HG03060 (cell line): Measurements from ENCODE around the gene PTPRA.
"Not testable (repeated sequence)": the region's sequence is repeated elsewhere in the genome, so short reads cannot be mapped to it uniquely, and the experiment has no call there.

Experiments used
- ATAC-seq: cut with Tn5 transposase; IDR thresholded peaks from one replicate; pipeline ENCODE4 v1.9.1; 2021; ENCODE audit warnings: low read depth, moderate number of reproducible peaks; ENCODE audit not compliant: unreplicated experiment

The PTPRA gene

DNA sequence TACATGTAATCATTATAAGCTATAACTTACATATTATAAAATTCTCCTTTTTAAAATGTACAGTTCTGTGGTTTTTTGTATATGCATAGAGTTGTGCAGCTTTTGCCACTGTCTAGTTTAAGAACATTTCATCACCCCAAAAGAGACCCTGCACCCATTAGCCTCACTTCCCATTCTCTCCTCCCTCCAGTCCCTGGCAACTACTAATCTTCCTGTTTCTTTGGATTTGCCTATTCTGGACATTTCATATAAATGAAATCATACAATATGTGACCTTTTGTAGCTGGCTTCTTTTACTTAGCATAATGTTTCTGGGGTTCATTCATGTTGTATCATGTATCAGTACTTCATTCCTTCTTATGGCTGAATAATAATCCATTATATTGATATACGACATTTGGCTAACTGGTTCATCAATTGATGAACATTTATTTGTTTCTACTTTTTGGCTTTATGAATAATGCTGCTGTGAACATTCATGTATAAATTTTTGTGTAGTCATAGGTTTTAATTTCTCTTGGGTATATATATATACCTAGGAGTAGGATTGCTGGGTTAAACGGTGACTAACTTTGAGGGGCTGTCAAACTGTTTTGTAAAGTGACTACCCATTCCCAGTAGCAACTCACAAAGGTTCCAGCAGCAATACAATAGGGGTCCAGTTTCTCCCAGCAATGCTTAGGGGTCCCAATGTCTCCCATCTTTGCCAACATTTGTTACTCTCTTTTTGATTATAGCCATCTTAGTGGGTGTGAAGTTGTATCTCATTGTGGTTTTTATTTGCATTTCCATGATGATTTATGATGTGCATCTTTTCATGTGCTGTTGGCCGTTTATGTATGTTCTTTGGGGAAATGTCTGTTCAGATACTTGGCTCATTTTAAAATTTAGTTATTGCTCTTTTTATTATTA, 10.7 kb downstream of the PTPRA start:
- ATAC-seq, result no peak

DNA sequence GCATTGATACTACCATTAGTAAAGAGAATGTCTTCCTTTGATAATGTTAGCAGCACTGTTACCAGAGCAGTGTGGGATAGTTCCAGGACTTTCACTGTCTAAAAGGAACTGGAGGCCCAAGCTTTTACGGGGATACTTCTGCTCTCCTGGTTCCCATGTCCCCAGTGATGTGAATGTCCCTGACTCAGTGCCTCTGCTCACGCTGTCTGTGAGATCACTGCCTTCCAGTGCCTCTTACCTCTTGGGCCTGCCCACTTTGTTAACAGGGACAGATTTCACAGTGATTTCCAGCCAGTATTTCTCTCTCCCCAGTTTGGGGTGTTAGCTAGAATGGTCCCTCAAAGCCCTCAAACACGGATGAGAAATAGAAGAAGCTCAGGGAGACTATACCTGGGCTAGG, 14.4 kb downstream of the PTPRA start:
- ATAC-seq, result no peak

DNA sequence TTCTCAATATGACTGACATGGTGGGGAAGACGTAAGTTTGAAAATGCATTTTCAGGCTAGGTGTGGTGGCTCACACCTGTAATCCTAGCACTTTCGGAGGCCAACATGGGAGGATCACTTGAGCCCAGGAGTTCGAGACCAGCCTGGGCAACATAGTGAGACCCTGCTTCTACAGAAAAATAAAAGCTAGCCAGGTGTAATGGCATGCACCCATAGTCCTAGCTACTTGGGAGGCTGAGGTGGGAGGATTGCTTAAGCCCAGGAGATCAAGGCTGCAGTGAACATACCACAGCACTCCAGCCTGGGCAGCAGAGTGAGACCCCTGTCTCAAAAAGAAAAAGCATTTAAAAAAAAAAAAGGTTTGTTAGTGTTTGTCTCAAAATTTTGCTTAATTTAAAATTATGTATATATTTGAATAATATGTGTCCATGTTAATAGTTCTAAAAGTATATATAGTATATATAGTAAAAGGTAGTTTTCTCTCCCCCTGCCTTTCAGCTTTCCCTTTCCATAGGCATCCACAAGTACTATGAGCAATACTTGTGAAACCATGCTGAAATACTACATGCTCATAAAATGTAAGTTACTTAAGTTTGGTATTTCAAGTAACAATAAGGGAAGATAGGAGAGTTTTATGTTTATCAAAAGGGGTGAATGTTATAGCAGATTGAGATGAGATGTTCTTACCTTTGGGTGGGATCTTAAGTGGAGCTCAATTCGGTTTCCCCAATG, 15.1 kb downstream of the PTPRA start:
- no peak for ATAC-seq

DNA sequence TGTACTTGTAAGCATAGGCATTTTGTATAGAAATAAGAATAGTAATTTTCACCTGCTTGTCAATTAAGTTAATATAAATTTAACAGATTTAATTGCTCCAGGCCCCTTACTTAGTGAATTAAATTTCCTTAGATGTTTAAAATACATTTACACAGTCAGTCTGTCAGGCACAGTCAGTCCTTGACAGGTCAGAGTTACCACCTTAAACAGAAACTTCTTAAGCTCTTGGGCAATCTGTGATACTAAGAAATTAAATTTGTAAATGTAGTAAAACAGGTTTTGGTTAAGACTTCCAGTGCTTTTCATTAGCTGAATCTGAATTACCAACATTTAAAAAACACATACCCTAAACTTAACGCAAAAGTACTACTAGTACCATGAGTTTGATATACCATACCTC, 15.9 kb downstream of the PTPRA start:
- ATAC-seq, result no peak

- no peak for ATAC-seq
These were observed 16.5 kb downstream of the PTPRA start for GRCh38 chr20:2889797-2890196.

DNA sequence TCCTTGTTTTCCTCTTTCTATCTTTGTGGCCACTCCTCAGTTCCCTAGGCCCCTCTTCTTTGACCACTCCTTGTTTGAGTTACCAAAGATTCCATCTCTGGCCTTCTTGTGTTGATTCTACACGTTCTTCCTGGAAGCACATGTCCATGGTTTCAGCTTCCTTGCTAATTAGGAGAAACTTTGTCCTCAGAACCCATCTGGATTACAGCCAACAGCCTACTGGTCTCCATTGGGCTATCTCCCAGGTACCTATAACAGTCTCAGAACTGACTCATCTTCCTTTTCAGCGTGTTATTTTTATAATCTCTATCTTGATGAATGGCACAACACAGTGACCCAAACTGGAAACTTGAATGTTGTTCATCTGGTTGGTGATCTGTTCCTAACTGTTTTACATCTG, 17.5 kb downstream of the PTPRA start:
- ATAC-seq, result no peak

DNA sequence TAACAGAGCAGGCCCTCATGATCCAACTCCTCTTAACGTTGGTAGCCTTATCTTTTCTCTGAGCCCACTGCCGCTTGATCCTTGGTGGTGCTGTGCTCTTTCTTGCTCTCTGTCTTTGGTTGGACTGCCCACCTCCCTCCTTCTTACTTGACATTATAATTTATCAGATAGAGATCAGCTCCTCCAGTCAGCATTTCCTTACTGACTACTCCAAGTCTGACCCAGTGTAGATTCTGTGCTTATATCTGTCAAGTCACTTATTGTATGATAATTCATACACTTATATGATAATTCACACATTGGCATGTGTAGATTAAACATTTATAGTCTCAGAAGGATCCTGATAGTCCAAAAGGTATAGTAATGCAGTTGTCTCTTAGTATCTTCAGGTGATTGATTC, 18.1 kb downstream of the PTPRA start:
- ATAC-seq, result no peak

DNA sequence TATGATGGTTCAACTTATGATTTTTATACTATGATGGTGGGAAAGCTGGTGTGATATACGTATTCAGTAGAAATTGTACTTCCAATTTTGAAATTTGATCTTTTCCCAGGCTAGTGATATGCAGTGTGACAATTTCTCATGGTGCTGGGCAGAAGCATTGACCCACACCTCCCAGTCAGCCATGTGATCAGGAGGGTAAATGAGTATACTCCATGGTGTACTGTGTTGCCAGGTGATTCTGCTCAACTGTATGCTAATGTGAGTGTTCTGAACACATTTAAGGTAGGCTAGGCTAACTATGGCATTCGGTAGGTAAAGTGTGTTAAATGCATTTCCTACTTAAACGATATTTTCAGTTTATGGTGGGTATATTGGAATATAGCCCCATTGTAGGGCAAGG, 19.1 kb downstream of the PTPRA start:
- no peak for ATAC-seq

DNA sequence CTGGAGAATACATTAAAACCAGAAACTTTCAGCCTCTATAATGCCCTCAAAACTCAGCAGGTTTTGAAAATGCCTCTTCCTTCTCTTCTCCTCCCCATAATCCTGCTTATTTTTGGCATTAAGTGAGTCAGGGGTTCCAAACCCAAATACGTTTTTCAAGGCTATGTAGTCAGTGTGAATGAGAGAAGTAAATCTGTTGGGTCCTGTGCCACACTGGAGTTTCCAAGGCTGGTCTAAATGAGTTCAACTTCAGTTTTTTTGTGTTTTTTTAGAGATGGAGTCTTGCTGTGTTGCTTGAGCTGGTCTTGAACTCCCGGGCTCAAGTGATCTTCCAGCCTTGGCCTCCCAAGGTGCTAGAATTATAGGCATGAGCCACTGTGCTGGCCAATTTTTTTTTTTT, 20.9 kb downstream of the PTPRA start:
- ATAC-seq, result no peak

DNA sequence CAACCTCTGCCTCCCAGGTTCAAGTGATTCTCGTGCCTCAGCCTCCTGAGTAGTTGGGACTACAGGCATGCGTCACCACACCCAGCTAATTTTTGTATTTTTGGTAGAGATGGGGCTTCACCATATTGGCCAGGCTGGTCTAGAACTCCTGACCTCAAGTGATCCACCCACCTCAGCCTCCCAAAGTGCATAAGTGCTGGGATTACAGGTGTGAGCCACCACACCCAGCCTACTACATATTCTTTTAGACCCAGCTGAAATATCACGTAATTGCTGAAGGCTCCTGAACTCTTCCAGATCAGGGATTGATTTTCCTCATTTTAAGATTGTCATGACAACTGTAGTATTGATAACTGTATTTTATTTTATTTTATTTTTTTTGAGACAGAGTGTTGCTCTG, 21.9 kb downstream of the PTPRA start:
- ATAC-seq, result not testable (repeated sequence)

DNA sequence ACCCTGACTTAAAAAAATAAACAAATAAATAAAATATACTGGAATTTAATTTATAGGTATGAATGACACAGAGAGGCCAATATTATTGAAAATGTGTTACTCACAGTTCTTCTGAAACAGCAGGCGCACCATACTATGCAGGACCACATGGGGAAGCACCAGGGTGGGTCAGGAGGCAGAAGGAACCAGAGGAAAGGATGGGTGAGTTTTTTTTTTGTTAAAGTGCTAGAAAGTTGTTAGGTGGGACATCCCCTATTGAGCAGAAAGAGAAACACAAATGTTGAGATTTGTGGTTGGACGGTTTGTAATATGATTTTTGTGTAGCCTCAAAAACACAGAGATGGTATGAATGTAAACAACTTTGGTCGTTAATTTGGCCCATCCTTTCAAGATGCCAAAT, 26.0 kb downstream of the PTPRA start:
- no peak for ATAC-seq

- no peak for ATAC-seq
These were observed 27.7 kb downstream of the PTPRA start for GRCh38 chr20:2900845-2901592.

DNA sequence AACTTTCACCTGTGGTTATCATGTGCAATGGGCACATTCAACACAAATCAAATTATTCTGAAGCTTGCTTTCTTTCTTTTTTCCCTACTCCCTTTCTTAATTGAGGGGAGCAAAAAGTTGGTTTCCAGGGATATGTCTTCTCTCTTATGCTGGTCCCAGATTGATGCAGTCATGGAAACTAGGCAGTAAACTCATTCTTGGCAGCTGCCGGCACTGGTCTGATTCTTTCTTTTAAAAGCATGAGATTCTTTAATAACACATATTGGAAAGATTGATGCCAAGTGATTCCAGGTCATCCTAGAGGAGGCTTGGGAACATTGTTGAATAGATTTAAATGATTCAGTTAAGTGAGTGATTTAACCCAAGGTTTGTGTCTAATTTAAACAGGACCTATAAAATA, 29.0 kb downstream of the PTPRA start:
- ATAC-seq, result no peak

DNA sequence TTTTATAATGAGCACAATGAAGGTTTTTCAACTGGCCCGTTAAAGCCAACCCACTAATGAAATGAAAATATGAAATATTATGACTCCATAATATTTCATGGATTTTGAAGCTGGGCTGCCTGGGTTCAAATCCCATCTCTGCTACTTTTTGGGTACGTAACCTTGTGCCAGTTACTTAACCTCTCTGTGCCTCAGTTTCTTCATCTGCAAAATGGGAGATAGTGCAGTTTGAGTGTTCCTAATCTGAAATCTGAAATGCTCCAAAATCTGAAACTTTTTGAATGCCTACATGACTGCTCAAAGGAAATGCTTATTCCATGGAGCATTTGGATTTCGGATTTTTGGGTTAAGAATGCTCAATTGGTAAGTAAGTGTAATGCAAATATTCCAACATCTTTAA, 29.5 kb downstream of the PTPRA start:
- no peak for ATAC-seq

DNA sequence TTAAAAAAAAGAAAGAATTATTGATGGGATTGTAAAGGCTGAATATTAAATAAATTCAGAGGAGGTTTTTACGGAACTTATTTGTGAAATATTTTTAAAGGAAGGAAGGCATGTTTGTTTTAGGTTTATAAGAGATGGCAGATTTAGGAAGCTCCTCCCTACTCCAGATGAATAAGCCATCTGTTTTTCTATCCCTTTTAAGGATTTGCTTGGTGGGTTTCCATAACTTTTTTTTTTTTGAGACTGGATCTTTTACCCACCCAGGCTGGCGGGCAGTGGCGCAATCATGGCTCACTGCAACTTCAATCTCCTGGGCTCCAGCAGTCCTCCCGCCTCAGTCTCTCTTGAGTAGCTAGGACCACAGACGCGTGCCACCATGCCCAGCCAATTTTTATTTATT, 30.4 kb downstream of the PTPRA start:
- ATAC-seq, result no peak

DNA sequence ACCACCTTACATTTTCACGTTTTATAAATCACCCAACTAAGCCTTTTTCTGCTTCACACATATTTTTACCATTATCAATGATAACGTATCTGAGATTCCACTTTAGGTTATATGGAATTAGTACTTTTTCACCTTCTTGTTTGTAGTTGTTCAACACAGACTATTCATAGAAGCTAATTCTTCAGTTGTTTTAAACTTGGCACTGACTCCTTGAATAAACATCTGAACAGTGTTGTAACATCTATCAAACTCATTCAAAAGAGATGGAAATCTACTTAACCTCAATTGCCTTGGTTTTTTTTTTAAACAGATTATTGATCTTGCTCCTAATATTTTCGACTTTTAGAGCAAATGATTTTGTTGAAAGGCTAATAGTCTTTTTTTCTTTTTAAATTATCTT, 34.2 kb downstream of the PTPRA start:
- no peak for ATAC-seq

- no peak for ATAC-seq
These were observed 36.7 kb downstream of the PTPRA start for GRCh38 chr20:2909953-2910352.

DNA sequence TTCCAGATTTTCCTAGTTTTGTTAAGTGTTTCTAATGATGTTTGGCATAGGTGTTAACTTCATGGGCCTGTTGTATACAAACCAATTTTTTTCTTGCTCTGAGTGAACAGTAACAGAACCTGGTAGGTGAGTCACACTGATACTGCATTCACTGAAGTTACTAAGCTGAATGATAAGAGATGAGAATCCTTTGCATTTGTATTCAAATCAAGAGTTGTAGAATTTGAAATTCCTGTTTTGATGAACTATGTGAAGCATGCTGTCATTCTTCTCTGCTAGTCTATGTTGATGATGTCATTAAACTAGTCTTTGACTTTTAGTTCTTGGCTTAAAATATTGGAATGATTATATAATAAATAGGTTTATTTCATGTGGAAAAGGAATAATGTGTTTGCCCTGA, 37.9 kb downstream of the PTPRA start:
- ATAC-seq, result no peak

GRCh38 chr20:2914160-2914559, 40.9 kb downstream of the PTPRA start:
- ATAC-seq, result no peak

DNA sequence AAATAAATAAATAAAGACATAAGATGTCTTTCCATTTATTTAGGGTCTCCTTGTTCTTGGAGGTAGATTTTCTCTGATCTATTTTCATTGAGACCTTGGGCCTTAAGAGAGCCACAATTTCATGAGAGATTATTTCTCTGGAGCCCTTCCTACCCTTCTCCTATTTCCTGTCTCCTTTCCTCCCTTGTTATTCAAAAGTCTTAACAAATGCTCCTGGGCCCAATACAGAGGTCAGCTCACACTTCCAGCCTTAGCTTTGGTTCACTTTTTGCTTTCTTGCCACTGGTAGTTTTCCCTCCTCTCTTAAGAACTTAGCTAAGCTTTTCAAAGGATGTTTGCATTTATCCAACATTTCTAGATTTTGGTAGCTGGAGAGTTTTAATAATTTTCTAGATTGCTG, 44.0 kb downstream of the PTPRA start:
- no peak for ATAC-seq
